ENCODE results near the gene KIAA0825. TPM values are rescaled to one million over a fixed set of nuclear protein-coding genes. Genes with fewer than 3 reads are reported as not detected.

Gene KIAA0825
- polyA plus RNA-seq, 1 of the 3 experiments (the other 2 are of a cell fraction), result 0.61 TPM

DNA sequence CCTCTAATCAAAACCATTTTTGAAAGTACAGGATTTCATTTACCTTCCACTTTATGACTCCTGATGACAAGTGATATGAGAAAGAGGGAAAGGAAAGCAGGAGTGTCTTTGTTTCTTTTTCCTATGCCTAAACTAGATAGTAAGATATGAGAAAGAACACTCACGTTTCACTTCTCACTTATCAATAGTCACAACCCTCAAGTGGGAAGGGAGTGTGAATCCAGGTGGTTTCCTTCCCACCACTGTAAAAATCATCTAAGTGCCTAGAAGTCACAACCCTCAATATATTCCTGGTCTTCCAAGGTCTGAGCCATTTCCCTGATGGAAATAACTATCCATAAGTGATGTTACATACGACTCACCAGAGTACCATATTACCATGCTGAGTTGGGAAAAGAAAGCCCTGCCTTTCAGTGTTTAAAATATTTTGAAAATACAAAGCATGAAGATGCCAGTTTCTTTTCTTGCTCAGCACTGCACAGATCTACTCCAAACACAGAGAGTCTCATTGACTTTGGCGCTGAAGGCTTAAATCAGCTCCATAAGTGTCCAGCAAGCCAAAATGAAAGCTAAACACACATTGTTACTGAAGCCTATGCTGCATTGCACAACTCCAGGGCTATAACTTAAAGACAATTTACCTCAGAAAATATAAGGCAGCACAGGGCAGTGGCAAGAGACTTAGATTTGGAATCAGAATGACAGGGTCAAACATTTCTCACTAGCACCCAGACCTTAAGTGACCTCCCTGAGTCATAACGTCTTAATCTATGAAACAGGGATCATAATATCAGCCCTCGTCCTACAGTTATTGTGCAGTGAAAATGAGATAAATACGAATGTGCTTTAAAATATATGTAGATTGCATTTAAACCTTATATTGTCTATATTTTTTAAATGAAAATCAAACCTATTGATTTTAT lies 301.2 kb downstream of the KIAA0825 start:
- H3K79me2 ChIP-seq (ENCODE audit: insufficient read depth), result no peaks in the 10 kb centered on the region
- ChIA-PET CTCF (no interaction called here), POLR2A (no interaction called here)
- H3K27ac ChIP-seq (ENCODE audit: low read depth in 2 of 2, low read length in 1 of 2), result no peak overlapping the region
- no peaks in the 10 kb centered on the region for H3K4me1 ChIP-seq (ENCODE audit: control insufficient read depth in 1 of 2, insufficient read depth in 2 of 2, low read depth in 1 of 2, low read length in 1 of 2)
- DNase-seq, result no peak
- no peak for TF ChIP-seq GATA2 (CRISPR knock-in tag; IDR thresholded peaks at IDR 0.05)
- TF ChIP-seq, protein P1, sequence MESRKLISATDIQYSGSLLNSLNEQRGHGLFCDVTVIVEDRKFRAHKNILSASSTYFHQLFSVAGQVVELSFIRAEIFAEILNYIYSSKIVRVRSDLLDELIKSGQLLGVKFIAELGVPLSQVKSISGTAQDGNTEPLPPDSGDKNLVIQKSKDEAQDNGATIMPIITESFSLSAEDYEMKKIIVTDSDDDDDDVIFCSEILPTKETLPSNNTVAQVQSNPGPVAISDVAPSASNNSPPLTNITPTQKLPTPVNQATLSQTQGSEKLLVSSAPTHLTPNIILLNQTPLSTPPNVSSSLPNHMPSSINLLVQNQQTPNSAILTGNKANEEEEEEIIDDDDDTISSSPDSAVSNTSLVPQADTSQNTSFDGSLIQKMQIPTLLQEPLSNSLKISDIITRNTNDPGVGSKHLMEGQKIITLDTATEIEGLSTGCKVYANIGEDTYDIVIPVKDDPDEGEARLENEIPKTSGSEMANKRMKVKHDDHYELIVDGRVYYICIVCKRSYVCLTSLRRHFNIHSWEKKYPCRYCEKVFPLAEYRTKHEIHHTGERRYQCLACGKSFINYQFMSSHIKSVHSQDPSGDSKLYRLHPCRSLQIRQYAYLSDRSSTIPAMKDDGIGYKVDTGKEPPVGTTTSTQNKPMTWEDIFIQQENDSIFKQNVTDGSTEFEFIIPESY (IDR thresholded peaks at IDR 0.05; ENCODE audit: borderline replicate concordance, low read depth), result no peak
- TF ChIP-seq, protein P2, sequence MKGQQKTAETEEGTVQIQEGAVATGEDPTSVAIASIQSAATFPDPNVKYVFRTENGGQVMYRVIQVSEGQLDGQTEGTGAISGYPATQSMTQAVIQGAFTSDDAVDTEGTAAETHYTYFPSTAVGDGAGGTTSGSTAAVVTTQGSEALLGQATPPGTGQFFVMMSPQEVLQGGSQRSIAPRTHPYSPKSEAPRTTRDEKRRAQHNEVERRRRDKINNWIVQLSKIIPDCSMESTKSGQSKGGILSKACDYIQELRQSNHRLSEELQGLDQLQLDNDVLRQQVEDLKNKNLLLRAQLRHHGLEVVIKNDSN (IDR thresholded peaks at IDR 0.05; ENCODE audit: borderline replicate concordance, low read depth), result no peak
- TF ChIP-seq SMC3 (IDR thresholded peaks at IDR 0.05; ENCODE audit: low read depth, low read length), result no peak
- TF ChIP-seq FOXJ3 (CRISPR knock-in tag; IDR thresholded peaks at IDR 0.05), result no peak
- no peak for TF ChIP-seq TAF1 (IDR thresholded peaks at IDR 0.05; ENCODE audit: borderline replicate concordance, low read depth, low read length)
- TF ChIP-seq RAD21 (IDR thresholded peaks at IDR 0.05; ENCODE audit: low read length), result no peak
- no peak for TF ChIP-seq EZH2phosphoT487 (IDR thresholded peaks at IDR 0.05; ENCODE audit: borderline replicate concordance, low read depth)
- no peak for TF ChIP-seq TEAD4 (IDR thresholded peaks at IDR 0.05; ENCODE audit: borderline replicate concordance, insufficient read depth)
- no peak for TF ChIP-seq NFIC (IDR thresholded peaks at IDR 0.05; ENCODE audit: borderline replicate concordance)
- TF ChIP-seq, protein P3, sequence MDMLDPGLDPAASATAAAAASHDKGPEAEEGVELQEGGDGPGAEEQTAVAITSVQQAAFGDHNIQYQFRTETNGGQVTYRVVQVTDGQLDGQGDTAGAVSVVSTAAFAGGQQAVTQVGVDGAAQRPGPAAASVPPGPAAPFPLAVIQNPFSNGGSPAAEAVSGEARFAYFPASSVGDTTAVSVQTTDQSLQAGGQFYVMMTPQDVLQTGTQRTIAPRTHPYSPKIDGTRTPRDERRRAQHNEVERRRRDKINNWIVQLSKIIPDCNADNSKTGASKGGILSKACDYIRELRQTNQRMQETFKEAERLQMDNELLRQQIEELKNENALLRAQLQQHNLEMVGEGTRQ (IDR thresholded peaks at IDR 0.05; ENCODE audit: borderline replicate concordance, low read depth, low read length), result no peak
- no peak for TF ChIP-seq YY1 (IDR thresholded peaks at IDR 0.05; ENCODE audit: low read depth)
- no peak for TF ChIP-seq GABPA (IDR thresholded peaks at IDR 0.05; ENCODE audit: low read depth)
- H3K4me3 ChIP-seq (ENCODE audit: low read depth in 2 of 2, low read length in 1 of 2), result no peak overlapping the region
- H3K9me3 ChIP-seq, result no peaks in the 10 kb centered on the region
- WGBS (ENCODE audit: low lambda C conversion rate), result 85% methylated on average over 6 of the region's 6 CpGs
- H3K4me2 ChIP-seq, result no peak overlapping the region
- no peaks in the 10 kb centered on the region for H3F3A ChIP-seq (replicated peaks; ENCODE audit: insufficient read depth)
- no peaks in the 10 kb centered on the region for H4K20me1 ChIP-seq (ENCODE audit: insufficient read depth)
- no peaks in the 10 kb centered on the region for H3K9me2 ChIP-seq
- H3K9ac ChIP-seq, result no peak overlapping the region
- no peak overlapping the region for H2AFZ ChIP-seq (ENCODE audit: low read depth)
- H3K27me3 ChIP-seq (ENCODE audit: insufficient read depth), result no peaks in the 10 kb centered on the region
- no peaks in the 10 kb centered on the region for H3K36me3 ChIP-seq (replicated peaks in 1 of 2; ENCODE audit: control insufficient read depth in 1 of 2, insufficient read depth in 2 of 2, low read length in 1 of 2)
